ENCODE measurements around the gene PTPRK.

The PTPRK gene

DNA sequence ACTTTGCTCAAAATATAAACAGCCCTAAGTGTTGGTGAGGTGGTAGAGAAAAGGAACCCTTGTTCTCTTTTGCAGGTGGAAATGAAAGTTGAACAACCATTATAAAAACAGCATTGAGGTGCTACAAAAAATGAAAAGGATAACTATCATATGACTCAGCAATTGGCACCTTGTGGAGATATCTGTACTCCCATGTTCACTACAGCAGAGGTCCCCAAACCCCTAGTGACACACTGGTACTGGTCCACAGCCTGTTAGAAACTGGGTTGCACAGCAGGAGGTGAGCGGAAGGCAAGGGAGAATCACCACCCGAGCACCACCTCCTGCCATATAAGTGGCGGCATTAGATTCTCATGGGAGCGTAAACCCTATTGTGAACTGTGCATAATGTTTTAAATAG is 352.2 kb downstream of the PTPRK start:
- Histone ChIP-seq H4K20me1 (ENCODE audit: insufficient read depth, low read length) (no peaks in the 10 kb centered on the region), H3K36me3 (replicated peaks; ENCODE audit: low read depth, low read length) (no peaks in the 10 kb centered on the region), H3K79me2 (ENCODE audit: low read length) (no peaks in the 10 kb centered on the region), H3K4me3 (ENCODE audit: low read length) (no peak overlapping the region), H3K9ac (ENCODE audit: low read length) (no peak overlapping the region), H3K4me1 (ENCODE audit: low read length) (peaks cover 9% of the 10 kb centered on the region), H3K4me2 (ENCODE audit: low read length) (no peak overlapping the region), H3K27ac (ENCODE audit: low read length) (no peak overlapping the region), H3K27me3 (ENCODE audit: low read depth, low read length) (no peaks in the 10 kb centered on the region), H3K9me3 (ENCODE audit: insufficient read depth, low read length) (no peaks in the 10 kb centered on the region), H2AFZ (ENCODE audit: low read depth, low read length) (no peak overlapping the region)
- TF ChIP-seq, protein P1, sequence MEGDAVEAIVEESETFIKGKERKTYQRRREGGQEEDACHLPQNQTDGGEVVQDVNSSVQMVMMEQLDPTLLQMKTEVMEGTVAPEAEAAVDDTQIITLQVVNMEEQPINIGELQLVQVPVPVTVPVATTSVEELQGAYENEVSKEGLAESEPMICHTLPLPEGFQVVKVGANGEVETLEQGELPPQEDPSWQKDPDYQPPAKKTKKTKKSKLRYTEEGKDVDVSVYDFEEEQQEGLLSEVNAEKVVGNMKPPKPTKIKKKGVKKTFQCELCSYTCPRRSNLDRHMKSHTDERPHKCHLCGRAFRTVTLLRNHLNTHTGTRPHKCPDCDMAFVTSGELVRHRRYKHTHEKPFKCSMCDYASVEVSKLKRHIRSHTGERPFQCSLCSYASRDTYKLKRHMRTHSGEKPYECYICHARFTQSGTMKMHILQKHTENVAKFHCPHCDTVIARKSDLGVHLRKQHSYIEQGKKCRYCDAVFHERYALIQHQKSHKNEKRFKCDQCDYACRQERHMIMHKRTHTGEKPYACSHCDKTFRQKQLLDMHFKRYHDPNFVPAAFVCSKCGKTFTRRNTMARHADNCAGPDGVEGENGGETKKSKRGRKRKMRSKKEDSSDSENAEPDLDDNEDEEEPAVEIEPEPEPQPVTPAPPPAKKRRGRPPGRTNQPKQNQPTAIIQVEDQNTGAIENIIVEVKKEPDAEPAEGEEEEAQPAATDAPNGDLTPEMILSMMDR (IDR thresholded peaks at IDR 0.05; ENCODE audit: low read depth, low read length) = no peak
- no peak for TF ChIP-seq EZH2phosphoT487 (IDR thresholded peaks at IDR 0.05; ENCODE audit: low read depth)

DNA sequence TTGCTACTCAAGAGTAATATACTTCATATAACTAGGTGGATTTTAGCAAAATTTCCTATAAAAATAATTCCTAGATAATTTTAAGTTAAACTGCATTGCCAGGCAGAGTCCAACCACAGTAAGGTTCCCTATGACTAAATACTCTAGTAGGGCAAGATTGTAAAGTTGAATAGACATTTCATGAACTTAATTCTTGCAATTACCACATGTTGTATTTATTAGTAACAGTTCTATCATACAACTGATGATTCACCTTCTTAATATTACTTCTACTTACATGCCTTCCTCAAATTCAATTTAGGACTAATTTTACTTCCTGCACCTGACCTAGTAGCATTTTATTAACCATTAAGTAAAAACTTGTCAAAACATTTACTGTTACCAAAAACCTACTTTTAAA is 352.8 kb downstream of the PTPRK start:
- Histone ChIP-seq H3K27me3 (ENCODE audit: low read depth, low read length) (no peaks in the 10 kb centered on the region), H2AFZ (ENCODE audit: low read depth, low read length) (no peak overlapping the region), H3K9ac (ENCODE audit: low read length) (no peak overlapping the region), H3K4me2 (ENCODE audit: low read length) (no peak overlapping the region), H3K4me1 (ENCODE audit: low read length) (peaks cover 9% of the 10 kb centered on the region), H3K79me2 (ENCODE audit: low read length) (no peaks in the 10 kb centered on the region), H4K20me1 (ENCODE audit: insufficient read depth, low read length) (no peaks in the 10 kb centered on the region), H3K27ac (ENCODE audit: low read length) (no peak overlapping the region), H3K9me3 (ENCODE audit: insufficient read depth, low read length) (no peaks in the 10 kb centered on the region), H3K36me3 (replicated peaks; ENCODE audit: low read depth, low read length) (no peaks in the 10 kb centered on the region), H3K4me3 (ENCODE audit: low read length) (no peak overlapping the region)
- TF ChIP-seq, protein P1 (IDR thresholded peaks at IDR 0.05; ENCODE audit: low read depth, low read length) = no peak
- no peak for TF ChIP-seq EZH2phosphoT487 (IDR thresholded peaks at IDR 0.05; ENCODE audit: low read depth)

DNA sequence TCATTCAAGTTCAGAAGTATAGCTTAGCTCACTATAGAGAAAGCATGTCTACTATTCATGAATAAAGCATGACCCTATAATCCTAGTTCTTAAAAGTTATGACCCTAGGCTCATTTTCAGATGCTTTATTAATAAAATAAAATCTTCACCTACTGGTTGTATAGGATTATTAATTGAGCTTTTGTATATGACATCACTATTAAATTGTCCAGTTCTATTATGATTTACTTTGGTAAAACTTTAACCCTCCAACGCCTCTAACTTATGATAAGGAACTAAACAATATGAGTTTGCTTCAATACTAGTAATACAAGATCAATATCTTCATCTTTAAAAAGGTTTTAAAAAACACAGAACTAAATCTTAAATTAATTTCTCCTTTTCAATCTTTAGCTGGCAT is 356.1 kb downstream of the PTPRK start:
- H3K9me3 ChIP-seq (ENCODE audit: insufficient read depth, low read length) = no peaks in the 10 kb centered on the region
- H3K27me3 ChIP-seq (ENCODE audit: low read depth, low read length) = no peaks in the 10 kb centered on the region
- no peak for TF ChIP-seq EZH2phosphoT487 (IDR thresholded peaks at IDR 0.05; ENCODE audit: low read depth)
- TF ChIP-seq, protein P1 (IDR thresholded peaks at IDR 0.05; ENCODE audit: low read depth, low read length) = no peak
- H3K27ac ChIP-seq (ENCODE audit: low read length) = no peak overlapping the region
- no peak overlapping the region for H3K9ac ChIP-seq (ENCODE audit: low read length)
- H3K4me2 ChIP-seq (ENCODE audit: low read length) = no peak overlapping the region
- H3K79me2 ChIP-seq (ENCODE audit: low read length) = no peaks in the 10 kb centered on the region
- H3K36me3 ChIP-seq (replicated peaks; ENCODE audit: low read depth, low read length) = no peaks in the 10 kb centered on the region
- no peak overlapping the region for H2AFZ ChIP-seq (ENCODE audit: low read depth, low read length)
- no peak overlapping the region for H3K4me3 ChIP-seq (ENCODE audit: low read length)
- no peaks in the 10 kb centered on the region for H4K20me1 ChIP-seq (ENCODE audit: insufficient read depth, low read length)
- peaks cover 9% of the 10 kb centered on the region for H3K4me1 ChIP-seq (ENCODE audit: low read length)

DNA sequence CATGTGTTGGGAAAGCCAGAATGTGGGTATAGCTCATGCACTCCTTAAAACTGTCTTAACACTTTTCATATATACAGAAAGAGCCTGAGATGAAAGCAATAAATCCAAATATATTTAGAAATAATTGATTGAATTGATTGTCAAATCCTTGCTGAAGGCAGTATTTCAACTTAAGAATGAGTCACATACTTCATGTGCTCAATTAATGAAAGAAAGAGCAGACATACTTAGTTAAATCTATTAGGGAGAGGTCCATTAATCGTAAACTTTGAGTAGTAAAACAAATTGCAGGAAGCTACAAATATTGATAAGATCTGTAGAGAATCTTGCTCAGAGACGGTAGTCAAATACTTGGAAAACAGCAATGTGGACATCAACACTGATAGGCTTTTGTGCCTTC is 358.0 kb downstream of the PTPRK start:
- H3K27me3 ChIP-seq (ENCODE audit: low read depth, low read length) = no peaks in the 10 kb centered on the region
- H3K9ac ChIP-seq (ENCODE audit: low read length) = no peak overlapping the region
- H3K36me3 ChIP-seq (replicated peaks; ENCODE audit: low read depth, low read length) = no peaks in the 10 kb centered on the region
- no peak overlapping the region for H3K27ac ChIP-seq (ENCODE audit: low read length)
- H3K4me1 ChIP-seq (ENCODE audit: low read length) = peaks cover 1% of the 10 kb centered on the region; the same call in 1 of the 2 replicates
- TF ChIP-seq, protein P1 (IDR thresholded peaks at IDR 0.05; ENCODE audit: low read depth, low read length) = no peak
- no peak for TF ChIP-seq EZH2phosphoT487 (IDR thresholded peaks at IDR 0.05; ENCODE audit: low read depth)
- H3K4me3 ChIP-seq (ENCODE audit: low read length) = no peak overlapping the region
- H3K79me2 ChIP-seq (ENCODE audit: low read length) = no peaks in the 10 kb centered on the region
- no peaks in the 10 kb centered on the region for H3K9me3 ChIP-seq (ENCODE audit: insufficient read depth, low read length)
- H4K20me1 ChIP-seq (ENCODE audit: insufficient read depth, low read length) = no peaks in the 10 kb centered on the region
- no peak overlapping the region for H2AFZ ChIP-seq (ENCODE audit: low read depth, low read length)
- no peak overlapping the region for H3K4me2 ChIP-seq (ENCODE audit: low read length)

Data from OCI-LY3 (cell line).